Panc1 (cell line): ENCODE measurements around the gene WBP2. TPM values are rescaled to one million over a fixed set of nuclear protein-coding genes. Genes with fewer than 3 reads are reported as not detected.

Experiments used
- ATAC-seq: fragments of 200-7000 bp; cut with Tn5 transposase; 2 replicates; pipeline ENCODE4 v1.9.1; 2020; ENCODE audit warnings: mild to moderate bottlenecking, moderate library complexity
- BruUV-seq: library from RNA; stranded (reverse); fragments of 400-500 nt; replicated peaks from 2 replicates; lab custom pipeline; 2021; lab: Mats Ljungman, UMichigan
- CTCF ChIA-PET: fragments of 300-600 bp; sonication (Branson Sonifier 250); formaldehyde crosslinking; loops from one replicate; lab custom pipeline; 2022; ENCODE audit warnings: antibody characterized with exemption; lab: Charles Lee
- POLR2A ChIA-PET: fragments of 300-600 bp; sonication (Branson Sonifier 250); formaldehyde crosslinking; loops from one replicate; lab custom pipeline; 2022; ENCODE audit warnings: antibody characterized with exemption; lab: Charles Lee
- DNase-seq: peaks from one replicate; pipeline ENCODE4 v3.0.0-alpha.2; 2010; ENCODE audit warnings: low read depth, low spot score
- H3K27ac ChIP-seq: 2 replicates; pipeline ENCODE4 v1.5.1; 2011; ENCODE audit warnings: mild to moderate bottlenecking, low read length, inconsistent platforms
- H3K27me3 ChIP-seq: fragments of 200-500 bp; sonication (Bioruptor generic); 2 replicates; pipeline ENCODE4 v1.6.0; 2014; ENCODE audit warnings: low read length, inconsistent platforms; ENCODE audit not compliant: control insufficient read depth, insufficient read depth
- H3K36me3 ChIP-seq: fragments of 200-500 bp; sonication (Bioruptor generic); 2 replicates; pipeline ENCODE4 v1.5.1; 2014; ENCODE audit warnings: inconsistent platforms, mild to moderate bottlenecking, low read length, moderate library complexity; ENCODE audit not compliant: control insufficient read depth, insufficient read depth
- H3K4me1 ChIP-seq: 2 replicates; pipeline ENCODE4 v1.5.1; 2011; ENCODE audit warnings: inconsistent platforms, mild to moderate bottlenecking, low read length, moderate library complexity; ENCODE audit not compliant: control insufficient read depth, insufficient read depth
- H3K4me3 ChIP-seq, 2 experiments: 2 replicates each; pipeline ENCODE4 v1.5.1; 2011 to 2012; ENCODE audit warnings: low read depth in 2 of 2, low read length in 2 of 2, mild to moderate bottlenecking in 2 of 2, inconsistent platforms in 1 of 2, moderate library complexity in 1 of 2
- H3K9me3 ChIP-seq: fragments of 200-500 bp; sonication (Bioruptor generic); 2 replicates; pipeline ENCODE4 v1.5.1; 2014; ENCODE audit warnings: low read depth, mild to moderate bottlenecking, inconsistent platforms, low read length, moderate library complexity; ENCODE audit not compliant: control insufficient read depth, insufficient read depth
- POLR2AphosphoS5 ChIP-seq: IDR thresholded peaks from 2 replicates; pipeline ENCODE4 v1.6.1; 2012; ENCODE audit warnings: mild to moderate bottlenecking, low read depth, low read length, moderate library complexity
- SIN3A ChIP-seq: IDR thresholded peaks from 2 replicates; pipeline ENCODE4 v1.6.1; 2012; ENCODE audit warnings: low read depth, mild to moderate bottlenecking, low read length, moderate library complexity, borderline replicate concordance; ENCODE audit not compliant: insufficient read depth
- TCF7L2 ChIP-seq: IDR thresholded peaks from 2 replicates; pipeline ENCODE4 v1.6.1; 2011; ENCODE audit warnings: mild to moderate bottlenecking, low read depth, low read length, inconsistent platforms
- in situ Hi-C: cut with HindIII; loops from 2 replicates; pipeline ENCODE4 v1.10.0; 2016; ENCODE audit warnings: low sequenced_read_pairs, low pct_unique_long_range_greater_than_20kb
- intact Hi-C: fragments of 100-400 bp; cut with micrococcal nuclease; formaldehyde crosslinking; loops from one replicate; pipeline ENCODE4 v1.10.0; 2022; ENCODE audit not compliant: unreplicated experiment
- total RNA-seq: library from RNA; stranded (reverse); gene quantifications from one replicate; pipeline ENCODE4 v1.2.1, GENCODE V29; 2021; ENCODE audit not compliant: unreplicated experiment
- TF ChIP-seq, protein P1 (sequence below): fragments of 450-650 bp; IDR thresholded peaks from 2 replicates; pipeline ENCODE4 v1.5.1; 2017; ENCODE audit warnings: mild to moderate bottlenecking
- TF ChIP-seq, protein P2 (sequence below), 2 experiments: IDR thresholded peaks; 2 replicates each; pipeline ENCODE4 v1.6.1; 2011 to 2012; ENCODE audit warnings: low read depth in 2 of 2, control low read depth in 1 of 2, low read length in 1 of 2, mild to moderate bottlenecking in 1 of 2, moderate library complexity in 1 of 2; ENCODE audit not compliant: insufficient read depth in 1 of 2

The WBP2 gene
- total RNA-seq, 1 experiment from 2014 or later: 163 TPM

DNA sequence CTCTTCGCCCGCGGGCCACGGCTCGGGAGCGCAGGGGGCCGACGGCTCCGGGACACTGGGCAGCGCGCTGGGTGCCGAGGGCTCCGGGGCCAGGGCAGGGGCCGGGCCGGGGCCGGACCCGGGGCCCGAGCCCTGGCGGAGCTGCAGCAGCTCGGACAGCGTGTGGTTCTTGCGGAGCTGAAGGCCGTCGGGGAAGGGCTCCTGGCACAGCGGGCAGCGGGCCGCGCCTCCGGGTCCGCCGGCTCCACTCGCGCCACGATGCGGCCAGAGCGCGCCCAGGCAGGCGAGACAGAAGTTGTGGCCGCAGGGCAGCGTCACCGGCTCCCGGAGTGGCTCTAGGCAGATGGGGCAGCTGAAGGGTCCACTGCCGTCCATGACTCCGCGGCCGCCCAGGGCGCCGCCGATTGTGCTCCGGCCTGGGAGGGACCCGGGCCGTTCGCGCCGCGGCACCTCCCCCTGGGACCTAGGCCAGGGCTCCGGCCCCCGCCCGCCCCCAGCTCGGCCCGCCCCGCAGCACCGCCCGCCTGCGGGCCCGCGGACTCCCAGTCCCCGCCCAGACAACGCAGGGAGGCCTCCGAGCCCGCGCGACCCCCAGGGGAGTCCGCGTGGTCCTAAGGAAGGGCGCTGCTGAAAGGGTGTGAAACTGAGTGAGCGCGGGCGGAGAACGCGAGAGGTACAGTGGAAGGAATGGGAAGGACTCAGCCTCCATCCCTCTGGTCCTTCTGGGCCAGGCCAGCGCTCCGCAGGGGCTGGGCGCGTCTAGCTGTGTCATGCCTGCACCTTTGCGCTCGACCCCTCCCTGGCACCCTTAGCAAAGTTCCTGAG is 23.3 kb upstream of the WBP2 start, which contains the start of gene TRIM47:
Gene TRIM47, minus strand, starts transcription at position 408 of the 825 bp plus-strand sequence. Its CDS starts 33 bp downstream, at position 375.
- TSS peak; percentile 76 for BruUV-seq
- TF ChIP-seq, protein P1, sequence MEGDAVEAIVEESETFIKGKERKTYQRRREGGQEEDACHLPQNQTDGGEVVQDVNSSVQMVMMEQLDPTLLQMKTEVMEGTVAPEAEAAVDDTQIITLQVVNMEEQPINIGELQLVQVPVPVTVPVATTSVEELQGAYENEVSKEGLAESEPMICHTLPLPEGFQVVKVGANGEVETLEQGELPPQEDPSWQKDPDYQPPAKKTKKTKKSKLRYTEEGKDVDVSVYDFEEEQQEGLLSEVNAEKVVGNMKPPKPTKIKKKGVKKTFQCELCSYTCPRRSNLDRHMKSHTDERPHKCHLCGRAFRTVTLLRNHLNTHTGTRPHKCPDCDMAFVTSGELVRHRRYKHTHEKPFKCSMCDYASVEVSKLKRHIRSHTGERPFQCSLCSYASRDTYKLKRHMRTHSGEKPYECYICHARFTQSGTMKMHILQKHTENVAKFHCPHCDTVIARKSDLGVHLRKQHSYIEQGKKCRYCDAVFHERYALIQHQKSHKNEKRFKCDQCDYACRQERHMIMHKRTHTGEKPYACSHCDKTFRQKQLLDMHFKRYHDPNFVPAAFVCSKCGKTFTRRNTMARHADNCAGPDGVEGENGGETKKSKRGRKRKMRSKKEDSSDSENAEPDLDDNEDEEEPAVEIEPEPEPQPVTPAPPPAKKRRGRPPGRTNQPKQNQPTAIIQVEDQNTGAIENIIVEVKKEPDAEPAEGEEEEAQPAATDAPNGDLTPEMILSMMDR: no peak
- TF ChIP-seq SIN3A (peak; percentile 83), POLR2AphosphoS5 (peak; percentile 80), TCF7L2 (no peak)
- TF ChIP-seq, protein P2, sequence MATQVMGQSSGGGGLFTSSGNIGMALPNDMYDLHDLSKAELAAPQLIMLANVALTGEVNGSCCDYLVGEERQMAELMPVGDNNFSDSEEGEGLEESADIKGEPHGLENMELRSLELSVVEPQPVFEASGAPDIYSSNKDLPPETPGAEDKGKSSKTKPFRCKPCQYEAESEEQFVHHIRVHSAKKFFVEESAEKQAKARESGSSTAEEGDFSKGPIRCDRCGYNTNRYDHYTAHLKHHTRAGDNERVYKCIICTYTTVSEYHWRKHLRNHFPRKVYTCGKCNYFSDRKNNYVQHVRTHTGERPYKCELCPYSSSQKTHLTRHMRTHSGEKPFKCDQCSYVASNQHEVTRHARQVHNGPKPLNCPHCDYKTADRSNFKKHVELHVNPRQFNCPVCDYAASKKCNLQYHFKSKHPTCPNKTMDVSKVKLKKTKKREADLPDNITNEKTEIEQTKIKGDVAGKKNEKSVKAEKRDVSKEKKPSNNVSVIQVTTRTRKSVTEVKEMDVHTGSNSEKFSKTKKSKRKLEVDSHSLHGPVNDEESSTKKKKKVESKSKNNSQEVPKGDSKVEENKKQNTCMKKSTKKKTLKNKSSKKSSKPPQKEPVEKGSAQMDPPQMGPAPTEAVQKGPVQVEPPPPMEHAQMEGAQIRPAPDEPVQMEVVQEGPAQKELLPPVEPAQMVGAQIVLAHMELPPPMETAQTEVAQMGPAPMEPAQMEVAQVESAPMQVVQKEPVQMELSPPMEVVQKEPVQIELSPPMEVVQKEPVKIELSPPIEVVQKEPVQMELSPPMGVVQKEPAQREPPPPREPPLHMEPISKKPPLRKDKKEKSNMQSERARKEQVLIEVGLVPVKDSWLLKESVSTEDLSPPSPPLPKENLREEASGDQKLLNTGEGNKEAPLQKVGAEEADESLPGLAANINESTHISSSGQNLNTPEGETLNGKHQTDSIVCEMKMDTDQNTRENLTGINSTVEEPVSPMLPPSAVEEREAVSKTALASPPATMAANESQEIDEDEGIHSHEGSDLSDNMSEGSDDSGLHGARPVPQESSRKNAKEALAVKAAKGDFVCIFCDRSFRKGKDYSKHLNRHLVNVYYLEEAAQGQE (IDR thresholded peaks at IDR 0.05; ENCODE audit: insufficient read depth in 1 of 2, low read depth in 2 of 2, low read length in 1 of 2): no peak
- Histone ChIP-seq H3K27me3 (no peaks in the 10 kb centered on the region), H3K4me1 (peaks cover 22% of the 10 kb centered on the region), H3K9me3 (no peaks in the 10 kb centered on the region), H3K4me3 (peak within 1 kb of the TSS; percentile 76 to 82), H3K27ac (peak within 1 kb of the TSS; percentile 88), H3K36me3 (no peaks in the 10 kb centered on the region; the same call in 1 of the 2 replicates)
- in situ Hi-C loops: no loop called here
- ATAC-seq: peak; percentile 78
- DNase-seq: no peak
- intact Hi-C loops: no loop called here
- ChIA-PET CTCF (interaction anchor here (0.6 to 1.1 kb wide), 7 partner anchors 17 to 247 kb away, joined by 3 to 7 read pairs (median 4); no protein-coding TSS in a partner anchor), POLR2A (interaction anchor here (0.5 to 1.1 kb wide), 6 partner anchors 12 to 302 kb away, joined by 3 to 16 read pairs (median 4); no protein-coding TSS in a partner anchor)

DNA sequence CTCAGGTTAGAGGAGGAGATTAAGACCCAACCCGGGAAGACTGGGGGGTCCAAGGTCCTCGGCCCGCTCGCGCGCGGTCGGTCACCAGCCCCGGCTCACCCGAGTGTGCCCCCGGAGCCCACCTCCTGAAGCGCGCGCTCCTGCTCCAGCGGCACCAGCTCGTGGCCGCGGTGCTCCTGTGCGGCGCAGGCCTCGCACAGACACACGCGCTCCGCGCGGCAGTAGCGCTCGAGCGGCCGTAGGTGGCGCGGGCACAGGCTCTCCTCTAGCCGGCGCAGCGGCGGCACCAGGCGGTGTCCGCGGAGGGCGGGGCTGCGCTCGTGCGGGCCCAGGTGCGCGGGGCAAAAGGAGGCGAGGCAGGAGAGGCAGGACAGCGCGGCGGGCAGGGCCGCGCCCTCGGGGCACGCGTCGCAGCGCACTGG is 22.6 kb upstream of the WBP2 start:
- H3K9me3 ChIP-seq: no peaks in the 10 kb centered on the region
- in situ Hi-C loops (no loop called here), intact Hi-C loops (no loop called here)
- H3K36me3 ChIP-seq: no peaks in the 10 kb centered on the region; the same call in 1 of the 2 replicates
- peak overlapping the region; percentile 76 to 82 for H3K4me3 ChIP-seq
- peak overlapping the region; percentile 88 for H3K27ac ChIP-seq
- CTCF ChIA-PET: interaction anchor here (0.5 to 1.1 kb wide), 5 partner anchors 9 to 103 kb away, joined by 3 to 7 read pairs (median 4); no protein-coding TSS in a partner anchor
- BruUV-seq: no TSS peak
- POLR2A ChIA-PET: interaction anchor here (0.6 to 2.8 kb wide), 4 partner anchors 12 to 101 kb away, joined by 3 to 16 read pairs (median 6); a partner anchor contains a TSS
- H3K4me1 ChIP-seq: peaks cover 28% of the 10 kb centered on the region
- ATAC-seq: peak; percentile 70
- TF ChIP-seq, protein P2 (IDR thresholded peaks at IDR 0.05; ENCODE audit: insufficient read depth in 1 of 2, low read depth in 2 of 2, low read length in 1 of 2): no peak
- no peak for DNase-seq
- no peaks in the 10 kb centered on the region for H3K27me3 ChIP-seq
